ENCODE measurements around the gene CTNNBL1.
A peak's percentile ranks its signal among the peaks of the same experiment; 100 is the strongest.

CTNNBL1 gene

DNA sequence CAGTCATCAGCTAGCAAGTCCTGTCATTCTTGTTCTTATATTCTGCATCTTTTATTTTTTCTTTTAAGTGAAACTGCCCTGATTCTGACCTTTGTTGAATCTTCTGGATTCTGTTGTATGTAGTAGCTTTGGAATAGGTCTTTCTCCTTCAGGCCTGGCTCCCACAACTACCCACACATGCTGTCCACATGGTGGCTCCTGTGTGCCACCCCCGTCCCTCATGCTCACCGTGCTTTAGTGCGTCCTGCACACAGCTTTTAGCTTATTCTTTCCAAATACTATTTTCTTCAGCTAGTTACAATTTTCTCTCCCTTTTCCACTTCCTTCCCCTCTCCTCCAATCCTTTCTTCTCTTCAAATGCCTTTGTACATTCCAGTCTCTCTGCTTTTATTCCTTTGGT is 61.8 kb downstream of the CTNNBL1 start:
- no peak for TF ChIP-seq GATA1 (IDR thresholded peaks at IDR 0.05; ENCODE audit: low read depth, low read length)
- TF ChIP-seq POLR2A (IDR thresholded peaks at IDR 0.05; ENCODE audit: low read length) = no peak
- no peak for DNase-seq

DNA sequence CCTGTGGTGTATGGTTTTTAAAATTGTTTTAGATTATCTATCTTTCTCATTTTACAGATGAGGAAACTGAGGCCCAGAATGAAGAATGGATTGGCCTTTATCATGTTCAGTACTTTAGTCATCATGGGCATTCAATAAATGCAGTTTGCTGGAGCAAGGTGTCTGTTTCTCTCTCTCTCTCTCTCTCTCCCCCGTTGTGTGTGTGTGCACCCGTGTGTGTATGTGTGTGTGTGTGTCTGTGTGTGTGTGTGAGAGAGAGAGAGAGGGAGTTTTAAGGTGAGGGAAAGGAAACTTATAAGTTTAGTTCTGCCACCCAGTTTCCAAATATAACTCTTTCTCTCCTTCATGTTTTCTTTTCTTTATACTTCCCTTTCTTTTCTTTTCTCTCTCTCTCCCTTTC is 62.4 kb downstream of the CTNNBL1 start:
- no peak for DNase-seq
- TF ChIP-seq GATA1 (IDR thresholded peaks at IDR 0.05; ENCODE audit: low read depth, low read length) = no peak
- TF ChIP-seq POLR2A (IDR thresholded peaks at IDR 0.05; ENCODE audit: low read length) = no peak

GRCh38 chr20:37757550-37757949 is 63.7 kb downstream of the CTNNBL1 start:
- TF ChIP-seq POLR2A (IDR thresholded peaks at IDR 0.05; ENCODE audit: low read length) = no peak
- no peak for TF ChIP-seq GATA1 (IDR thresholded peaks at IDR 0.05; ENCODE audit: low read depth, low read length)
- peak in 1 of 2 experiments; percentile 15 for DNase-seq

GRCh38 chr20:37758332-37758731 is 64.5 kb downstream of the CTNNBL1 start:
- DNase-seq = peak; percentile 9 to 32
- no peak for TF ChIP-seq GATA1 (IDR thresholded peaks at IDR 0.05; ENCODE audit: low read depth, low read length)
- TF ChIP-seq POLR2A (IDR thresholded peaks at IDR 0.05; ENCODE audit: low read length) = no peak

GRCh38 chr20:37759052-37759553 is 65.3 kb downstream of the CTNNBL1 start:
- TF ChIP-seq GATA1 (IDR thresholded peaks at IDR 0.05; ENCODE audit: low read depth, low read length) (no peak), POLR2A (IDR thresholded peaks at IDR 0.05; ENCODE audit: low read length) (no peak)
- no peak for DNase-seq

DNA sequence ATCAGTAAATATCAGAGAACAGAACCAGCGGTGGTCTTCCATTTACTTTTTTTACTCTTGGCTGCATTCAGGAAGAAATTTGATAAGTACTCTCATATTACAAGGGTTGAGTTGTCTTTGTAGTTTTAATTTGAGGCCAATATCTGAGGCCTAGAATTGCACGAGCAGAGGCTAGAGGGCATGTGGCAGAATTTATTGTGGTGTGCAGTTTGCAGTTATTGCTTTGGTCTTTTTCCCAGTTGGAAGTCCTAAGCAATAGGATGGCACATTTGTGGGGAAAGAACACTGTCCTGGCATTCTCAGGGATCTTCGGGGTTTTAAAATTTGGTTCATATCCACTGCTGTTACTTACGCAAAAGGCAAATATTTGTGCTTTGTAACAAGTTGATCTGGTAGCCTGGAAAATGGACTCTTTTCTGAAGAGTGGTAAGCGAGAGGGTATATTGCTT is 66.0 kb downstream of the CTNNBL1 start:
- no peak for DNase-seq
- TF ChIP-seq GATA1 (IDR thresholded peaks at IDR 0.05; ENCODE audit: low read depth, low read length) = no peak
- TF ChIP-seq POLR2A (IDR thresholded peaks at IDR 0.05; ENCODE audit: low read length) = no peak

- DNase-seq = no peak
Measured at GRCh38 chr20:37760322-37760721, 66.5 kb downstream of the CTNNBL1 start.

DNA sequence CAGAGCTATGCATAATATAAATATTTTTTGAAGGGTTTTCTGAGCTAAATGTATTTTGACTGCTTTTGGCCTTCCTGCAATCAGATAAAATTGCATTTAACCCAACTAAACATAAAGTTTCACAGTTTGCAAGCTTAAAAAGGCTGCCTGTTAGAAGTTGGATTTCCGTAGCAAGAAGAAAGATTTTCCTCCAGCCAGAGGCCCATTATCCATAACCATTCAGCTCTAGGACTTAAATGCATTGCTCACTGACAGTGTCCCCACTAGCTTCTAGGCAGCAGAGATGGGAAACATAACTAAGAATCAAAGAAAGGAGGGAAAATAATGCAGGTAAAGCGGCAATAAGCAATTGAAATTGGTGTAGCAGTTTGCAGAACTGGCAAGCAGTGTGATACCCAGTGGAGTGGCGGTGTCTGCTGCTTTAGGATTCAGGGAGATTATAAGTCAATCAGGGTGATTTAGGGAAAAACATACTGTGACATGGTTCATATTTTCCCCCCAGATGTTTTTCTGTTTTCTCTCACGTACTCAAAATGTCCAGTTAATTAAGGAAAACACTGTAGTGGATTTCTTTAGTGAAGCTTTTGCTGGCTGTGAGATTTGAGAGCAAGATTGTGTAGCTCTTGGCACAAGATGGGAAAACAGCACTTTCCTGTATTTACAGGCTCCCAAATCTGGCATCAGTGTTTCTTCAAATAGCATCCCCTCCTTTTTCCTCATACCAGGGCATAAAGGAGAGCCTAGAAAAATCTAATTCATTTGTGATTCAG is 69.1 kb downstream of the CTNNBL1 start:
- DNase-seq = no peak
- no peak for TF ChIP-seq GATA1 (IDR thresholded peaks at IDR 0.05; ENCODE audit: low read depth, low read length)
- no peak for TF ChIP-seq POLR2A (IDR thresholded peaks at IDR 0.05; ENCODE audit: low read length)

More at GRCh38 chr20:37760322-37760721, 66.5 kb downstream of the CTNNBL1 start:
- TF ChIP-seq POLR2A (IDR thresholded peaks at IDR 0.05; ENCODE audit: low read length) (no peak), GATA1 (IDR thresholded peaks at IDR 0.05; ENCODE audit: low read depth, low read length) (no peak)

DNA sequence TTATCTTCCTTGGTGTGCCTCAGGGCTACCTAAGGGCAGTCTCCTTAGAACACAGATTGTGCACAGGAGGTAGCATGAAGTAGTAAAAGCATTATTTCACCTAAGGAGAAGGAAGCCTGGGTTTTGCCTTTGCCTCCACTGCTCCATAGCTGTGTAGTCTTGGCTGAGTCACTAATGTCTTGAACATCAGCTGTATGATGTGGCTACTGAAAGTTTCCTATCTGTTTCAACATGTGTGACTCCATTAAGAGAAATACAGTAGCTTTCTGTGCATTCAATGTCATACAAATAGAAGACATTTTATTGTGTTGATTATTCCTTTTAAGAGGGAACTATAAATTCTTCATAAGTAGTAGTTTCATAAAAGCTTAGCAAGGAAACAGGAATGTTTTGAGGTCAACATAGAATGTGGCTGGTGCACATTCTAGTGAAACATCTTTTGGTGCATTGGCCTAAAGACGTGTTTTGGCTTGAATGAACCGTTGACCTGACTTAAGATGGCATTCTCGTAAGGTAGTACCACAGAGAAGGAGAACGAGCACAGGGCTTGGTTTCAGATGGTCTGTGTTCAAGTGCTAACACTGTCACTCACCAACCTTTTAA is 70.6 kb downstream of the CTNNBL1 start:
- TF ChIP-seq GATA1 (IDR thresholded peaks at IDR 0.05; ENCODE audit: low read depth, low read length) (no peak), POLR2A (IDR thresholded peaks at IDR 0.05; ENCODE audit: low read length) (no peak)

DNA sequence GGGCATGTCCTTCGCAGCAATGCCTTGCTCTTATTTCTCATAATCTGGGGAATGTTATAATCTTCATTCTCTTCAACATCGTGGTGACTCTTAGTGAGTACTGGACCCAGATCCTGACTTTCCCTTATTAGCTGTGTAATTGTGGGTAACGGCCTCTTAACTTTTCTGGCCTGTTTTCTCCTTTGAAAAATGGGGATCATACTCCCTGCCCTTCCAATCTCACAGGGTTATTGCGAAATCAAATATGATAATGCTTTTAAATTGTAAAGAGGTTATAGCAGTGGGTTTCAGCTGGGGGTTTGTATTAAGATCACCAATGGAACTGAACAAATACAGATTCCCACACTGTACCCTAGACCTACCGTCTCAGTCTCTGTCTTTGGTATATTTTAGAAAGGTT is 77.1 kb downstream of the CTNNBL1 start:
- DNase-seq = no peak
- TF ChIP-seq GATA1 (IDR thresholded peaks at IDR 0.05; ENCODE audit: low read depth, low read length) = no peak
- TF ChIP-seq POLR2A (IDR thresholded peaks at IDR 0.05; ENCODE audit: low read length) = no peak

More for the DNA sequence above, 70.6 kb downstream of the CTNNBL1 start:
- no peak for DNase-seq

DNA sequence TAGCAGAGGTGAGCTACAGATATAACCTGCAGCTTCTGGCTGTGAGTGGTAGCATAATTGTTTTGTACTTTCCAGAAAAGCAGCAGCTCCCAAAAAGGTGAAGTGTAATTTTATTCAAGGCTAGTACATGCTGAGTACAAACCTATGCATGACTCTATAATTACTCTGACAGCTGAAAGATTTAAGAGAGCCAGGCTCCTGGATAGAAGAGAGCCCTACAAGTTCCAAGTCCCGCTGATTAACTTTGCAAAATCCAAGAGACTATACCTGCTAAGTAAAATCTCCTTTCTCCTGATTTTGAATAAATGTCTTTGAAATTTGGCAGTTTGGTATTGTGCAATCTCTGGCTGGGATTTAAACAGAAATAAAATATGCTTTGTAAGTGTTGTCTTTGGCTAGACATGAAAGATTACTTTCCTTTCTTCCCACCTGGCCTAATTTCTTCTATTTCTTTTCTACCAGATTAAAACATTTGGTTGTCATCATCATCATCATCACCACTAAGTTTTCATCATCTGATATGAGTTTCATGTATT is 79.5 kb downstream of the CTNNBL1 start:
- DNase-seq = no peak
- TF ChIP-seq GATA1 (IDR thresholded peaks at IDR 0.05; ENCODE audit: low read depth, low read length) (no peak), POLR2A (IDR thresholded peaks at IDR 0.05; ENCODE audit: low read length) (no peak)

DNA sequence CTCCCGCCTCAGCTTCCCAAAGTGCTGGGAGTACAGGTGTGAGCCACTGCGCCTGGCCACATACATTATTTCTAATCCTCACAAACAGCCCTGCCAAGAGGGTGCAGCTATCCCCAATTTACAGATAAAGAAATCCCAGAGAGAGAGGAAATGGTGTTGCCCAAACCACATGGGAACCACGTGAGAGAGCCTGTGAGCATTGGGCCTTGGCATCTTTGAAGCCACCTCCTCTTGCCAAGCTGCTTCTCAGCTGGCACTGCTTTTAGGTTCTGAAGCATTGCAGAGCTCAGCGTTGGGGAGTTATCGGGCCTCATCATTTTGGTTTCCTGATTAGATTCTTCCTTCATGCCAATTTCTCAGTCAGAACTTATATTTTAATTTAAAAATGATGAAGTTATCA is 80.3 kb downstream of the CTNNBL1 start:
- no peak for DNase-seq
- no peak for TF ChIP-seq GATA1 (IDR thresholded peaks at IDR 0.05; ENCODE audit: low read depth, low read length)
- no peak for TF ChIP-seq POLR2A (IDR thresholded peaks at IDR 0.05; ENCODE audit: low read length)

DNA sequence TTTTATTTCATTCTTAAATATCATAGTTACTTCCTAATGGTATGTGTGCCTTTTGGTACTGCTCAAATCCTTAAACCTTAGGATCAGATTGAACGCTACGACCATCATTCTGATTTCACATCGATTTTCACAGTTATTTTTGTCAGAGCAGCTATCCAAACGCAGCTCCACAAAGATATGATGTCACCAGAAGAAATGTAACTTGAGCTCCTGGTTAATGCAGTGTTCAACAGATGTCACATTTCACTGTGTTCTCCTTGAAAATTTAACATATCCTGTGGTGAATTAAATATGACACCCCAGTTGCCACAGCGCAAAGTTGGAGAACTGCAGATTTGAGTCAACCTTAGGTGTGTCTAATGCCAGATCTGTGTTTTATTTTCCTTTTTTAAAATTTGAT is 81.4 kb downstream of the CTNNBL1 start:
- no peak for DNase-seq
- TF ChIP-seq POLR2A (IDR thresholded peaks at IDR 0.05; ENCODE audit: low read length) (no peak), GATA1 (IDR thresholded peaks at IDR 0.05; ENCODE audit: low read depth, low read length) (no peak)

GRCh38 chr20:37776049-37776448 is 82.2 kb downstream of the CTNNBL1 start:
- no peak for DNase-seq
- TF ChIP-seq POLR2A (IDR thresholded peaks at IDR 0.05; ENCODE audit: low read length) = no peak
- no peak for TF ChIP-seq GATA1 (IDR thresholded peaks at IDR 0.05; ENCODE audit: low read depth, low read length)

Measured in erythroblast (primary cell).